Mesothelial cell of epicardium (in vitro differentiated cells): ENCODE results near the gene BEND4. TPM values are rescaled to one million over a fixed set of nuclear protein-coding genes. Genes with fewer than 3 reads are reported as not detected.
A peak's percentile ranks its signal among the peaks of the same experiment; 100 is the strongest.

ENCODE experiments used
- DNase-seq, 2 experiments: peaks; one replicate each; pipeline ENCODE4 v3.0.0; 2021; ENCODE audit warnings: low spot score in 2 of 2; ENCODE audit not compliant: unreplicated experiment in 2 of 2
- H3K27ac Mint-ChIP-seq: 2 replicates; pipeline ENCODE4 v1.8.0; 2021; ENCODE audit warnings: mixed read lengths
- H3K27me3 Mint-ChIP-seq: 2 replicates; pipeline ENCODE4 v1.8.0; 2021; ENCODE audit warnings: low read depth, mixed read lengths
- H3K36me3 Mint-ChIP-seq: 2 replicates; pipeline ENCODE4 v1.8.0; 2021; ENCODE audit warnings: mixed read lengths
- H3K4me1 Mint-ChIP-seq: 2 replicates; pipeline ENCODE4 v1.8.0; 2021; ENCODE audit warnings: mixed read lengths
- H3K4me3 Mint-ChIP-seq: 2 replicates; pipeline ENCODE4 v1.8.0; 2021; ENCODE audit warnings: mild to moderate bottlenecking, moderate library complexity, mixed read lengths
- H3K9me3 Mint-ChIP-seq: 2 replicates; pipeline ENCODE4 v1.8.0; 2021; ENCODE audit warnings: mixed read lengths
- total RNA-seq: library from RNA; stranded (reverse); gene quantifications from 3 replicates; pipeline ENCODE4 v1.2.1, GENCODE V29; 2021
- TF ChIP-seq, protein P1 (sequence below): fragments of 200-600 bp; sonication (generic); IDR thresholded peaks from one replicate; pipeline ENCODE4 v1.5.0; 2021; ENCODE audit warnings: antibody characterized with exemption; ENCODE audit not compliant: unreplicated experiment

BEND4 gene
- total RNA-seq, 1 donor from 2014 or later: 0.38 TPM

DNA sequence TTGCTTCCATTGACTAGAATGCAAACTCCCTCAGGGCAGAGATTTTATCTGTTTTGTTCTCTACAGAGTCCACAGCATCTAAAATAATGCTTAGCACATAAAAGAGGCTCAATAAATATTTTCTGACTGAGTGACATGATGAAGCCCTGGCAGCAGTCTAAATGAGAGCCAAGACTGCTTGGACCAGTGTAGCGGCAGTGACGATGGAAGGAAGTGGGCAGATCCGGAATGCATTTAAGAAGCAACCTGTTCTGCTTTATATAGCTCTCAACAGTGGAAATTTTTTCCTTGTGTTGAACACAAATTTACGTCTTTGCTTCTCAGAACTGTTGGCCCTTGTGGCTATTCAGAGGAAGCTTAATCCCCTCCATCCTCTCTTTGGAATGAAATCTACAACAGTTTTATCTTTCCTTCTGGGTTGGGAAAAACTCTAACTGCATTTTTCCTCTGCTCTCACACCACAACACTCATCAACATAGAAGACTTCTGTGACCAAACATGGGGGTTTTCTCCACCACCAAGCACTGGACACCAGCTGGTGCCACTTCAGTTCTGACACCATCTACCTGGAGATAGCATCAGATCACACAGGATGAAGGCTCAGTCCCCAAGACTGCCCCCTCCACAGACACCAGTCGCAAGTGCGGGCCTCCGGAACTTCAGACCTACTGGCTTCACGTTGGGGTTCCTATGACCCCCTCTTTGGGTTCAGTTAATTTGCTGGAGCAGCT is 7.0 kb upstream of the BEND4 start:
- no peaks in the 10 kb centered on the region for H3K4me1 Mint-ChIP-seq
- H3K27ac Mint-ChIP-seq: no peak overlapping the region
- peaks cover 36% of the 10 kb centered on the region for H3K27me3 Mint-ChIP-seq
- TF ChIP-seq, protein P1, sequence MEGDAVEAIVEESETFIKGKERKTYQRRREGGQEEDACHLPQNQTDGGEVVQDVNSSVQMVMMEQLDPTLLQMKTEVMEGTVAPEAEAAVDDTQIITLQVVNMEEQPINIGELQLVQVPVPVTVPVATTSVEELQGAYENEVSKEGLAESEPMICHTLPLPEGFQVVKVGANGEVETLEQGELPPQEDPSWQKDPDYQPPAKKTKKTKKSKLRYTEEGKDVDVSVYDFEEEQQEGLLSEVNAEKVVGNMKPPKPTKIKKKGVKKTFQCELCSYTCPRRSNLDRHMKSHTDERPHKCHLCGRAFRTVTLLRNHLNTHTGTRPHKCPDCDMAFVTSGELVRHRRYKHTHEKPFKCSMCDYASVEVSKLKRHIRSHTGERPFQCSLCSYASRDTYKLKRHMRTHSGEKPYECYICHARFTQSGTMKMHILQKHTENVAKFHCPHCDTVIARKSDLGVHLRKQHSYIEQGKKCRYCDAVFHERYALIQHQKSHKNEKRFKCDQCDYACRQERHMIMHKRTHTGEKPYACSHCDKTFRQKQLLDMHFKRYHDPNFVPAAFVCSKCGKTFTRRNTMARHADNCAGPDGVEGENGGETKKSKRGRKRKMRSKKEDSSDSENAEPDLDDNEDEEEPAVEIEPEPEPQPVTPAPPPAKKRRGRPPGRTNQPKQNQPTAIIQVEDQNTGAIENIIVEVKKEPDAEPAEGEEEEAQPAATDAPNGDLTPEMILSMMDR: no peak
- no peaks in the 10 kb centered on the region for H3K36me3 Mint-ChIP-seq
- H3K4me3 Mint-ChIP-seq: no peak overlapping the region
- no peak for DNase-seq
- H3K9me3 Mint-ChIP-seq: peaks cover 5% of the 10 kb centered on the region

DNA sequence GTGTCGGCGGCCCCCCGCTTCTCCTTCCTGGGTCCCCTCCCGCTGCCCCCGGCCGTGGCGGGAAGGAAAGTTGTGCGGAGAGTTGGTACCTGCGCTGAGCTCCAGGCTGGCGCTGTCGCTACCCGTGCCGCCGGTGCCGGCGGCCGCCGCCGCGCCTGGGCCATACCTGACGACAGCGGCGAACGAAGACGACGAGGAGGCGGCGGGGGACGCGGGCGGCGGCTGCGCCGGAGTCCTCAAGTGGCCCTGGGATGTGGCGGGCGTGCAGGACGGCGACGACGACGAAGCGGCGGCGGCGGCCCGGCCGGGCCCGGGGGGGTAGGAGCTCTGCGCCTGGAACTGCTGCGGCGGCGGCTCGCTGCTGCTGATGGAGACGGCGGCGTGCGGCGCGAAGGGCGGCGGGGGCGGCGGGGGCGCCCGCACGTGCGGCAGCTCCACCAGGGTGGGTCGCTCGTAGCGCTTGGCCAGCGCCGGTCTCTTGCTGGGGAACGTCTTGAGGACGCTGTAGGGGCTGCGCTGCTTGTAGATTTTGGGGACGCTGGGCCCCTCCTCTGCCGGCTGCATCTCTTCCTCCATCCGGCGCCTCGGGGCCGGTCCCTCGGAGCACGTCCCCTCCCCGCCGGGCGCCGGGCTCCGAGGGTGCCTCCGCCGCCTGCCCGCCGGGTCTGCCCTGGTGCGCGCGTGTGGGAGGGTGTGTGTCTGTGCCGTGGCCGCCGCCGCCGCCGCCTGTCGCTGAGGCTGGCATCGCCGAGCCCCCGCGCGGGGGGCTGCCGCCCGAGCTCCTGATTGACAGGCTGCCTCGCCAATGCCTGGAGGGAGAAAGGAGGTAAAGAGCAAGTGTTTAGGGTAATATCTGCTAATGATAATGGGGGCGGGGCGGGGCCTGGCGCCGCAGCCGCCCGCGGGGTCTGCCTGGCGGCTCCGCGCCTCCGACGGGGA is 618 bp downstream of the BEND4 start:
- H3K4me3 Mint-ChIP-seq: peak overlapping the region; percentile 69
- DNase-seq: peak in 1 of 2 experiments; percentile 46
- TF ChIP-seq, protein P1: no peak
- peaks cover 6% of the 10 kb centered on the region for H3K4me1 Mint-ChIP-seq
- no peaks in the 10 kb centered on the region for H3K9me3 Mint-ChIP-seq
- H3K27me3 Mint-ChIP-seq: peaks cover 84% of the 10 kb centered on the region
- H3K36me3 Mint-ChIP-seq: no peaks in the 10 kb centered on the region
- H3K27ac Mint-ChIP-seq: no peak overlapping the region

DNA sequence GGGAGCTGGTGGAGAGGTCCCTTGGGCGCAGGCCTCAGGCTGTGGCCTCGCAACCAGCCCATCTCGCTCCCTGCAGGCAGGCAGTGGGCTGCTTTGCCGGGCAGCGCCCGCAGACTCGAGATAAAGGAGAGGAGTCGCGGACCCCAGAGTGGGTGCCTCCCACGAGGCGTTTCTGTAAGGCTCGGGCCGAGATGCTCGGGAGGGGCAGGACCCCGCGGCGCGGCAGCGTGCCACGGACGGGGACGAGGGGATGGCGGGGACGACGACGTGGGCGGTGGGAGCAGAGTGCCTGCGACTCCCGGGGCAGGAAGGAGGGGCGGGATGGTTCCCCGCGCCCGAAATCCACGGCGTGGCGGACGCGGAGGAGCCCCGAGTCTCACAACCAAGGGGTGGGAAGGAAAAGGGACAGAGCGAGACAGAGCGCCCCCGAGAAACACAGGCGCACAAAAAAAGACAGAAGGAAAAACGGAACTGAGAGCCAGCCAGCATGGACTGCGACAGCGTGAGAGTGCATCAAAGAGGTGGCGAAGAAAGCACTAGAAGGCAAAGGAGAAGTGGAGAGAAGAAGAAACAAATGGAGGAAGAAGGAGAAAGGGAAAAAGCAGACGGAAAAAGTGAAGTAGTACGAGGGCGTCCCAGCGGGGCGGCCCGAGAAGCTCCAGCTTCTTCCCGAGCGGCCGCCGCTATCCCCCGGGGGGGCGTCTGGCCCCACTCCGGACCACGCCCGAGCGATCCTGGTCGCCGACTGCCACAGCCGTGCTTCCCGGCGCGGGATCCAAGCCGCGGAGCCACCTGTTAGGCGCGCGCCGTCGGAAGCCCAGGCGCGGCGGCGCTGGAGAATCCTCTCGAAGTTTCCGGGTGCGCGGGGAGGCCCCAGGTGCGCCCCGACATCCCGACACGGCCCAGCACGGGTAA is 1.5 kb downstream of the BEND4 start:
- no peak overlapping the region for H3K27ac Mint-ChIP-seq
- H3K36me3 Mint-ChIP-seq: no peaks in the 10 kb centered on the region
- peak overlapping the region; percentile 67 for H3K4me3 Mint-ChIP-seq
- H3K27me3 Mint-ChIP-seq: peaks cover 87% of the 10 kb centered on the region
- H3K9me3 Mint-ChIP-seq: no peaks in the 10 kb centered on the region
- DNase-seq: no peak
- TF ChIP-seq, protein P1: no peak
- peaks cover 6% of the 10 kb centered on the region for H3K4me1 Mint-ChIP-seq

DNA sequence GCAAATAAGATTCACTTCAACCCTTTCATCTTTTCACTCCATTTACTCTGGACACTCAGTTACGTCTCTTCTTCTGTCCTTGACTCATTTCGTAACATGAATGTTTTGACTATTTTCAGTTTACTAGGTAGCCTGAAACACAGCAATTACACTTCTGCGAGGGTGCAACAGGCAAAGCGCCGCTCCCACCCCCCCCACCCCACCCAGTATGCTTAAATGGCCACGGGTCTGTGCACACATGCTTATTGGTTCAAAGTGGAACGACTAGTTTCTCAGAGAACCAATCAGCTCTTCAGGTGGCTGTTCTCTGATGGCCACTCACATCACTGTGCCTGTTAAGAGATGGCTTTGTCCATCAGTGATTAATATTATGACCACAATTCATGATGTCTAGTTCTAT is 3.5 kb downstream of the BEND4 start:
- H3K4me1 Mint-ChIP-seq: peaks cover 6% of the 10 kb centered on the region
- TF ChIP-seq, protein P1: no peak
- H3K4me3 Mint-ChIP-seq: no peak overlapping the region
- peaks cover 85% of the 10 kb centered on the region for H3K27me3 Mint-ChIP-seq
- no peaks in the 10 kb centered on the region for H3K36me3 Mint-ChIP-seq
- no peak for DNase-seq
- no peaks in the 10 kb centered on the region for H3K9me3 Mint-ChIP-seq
- no peak overlapping the region for H3K27ac Mint-ChIP-seq

DNA sequence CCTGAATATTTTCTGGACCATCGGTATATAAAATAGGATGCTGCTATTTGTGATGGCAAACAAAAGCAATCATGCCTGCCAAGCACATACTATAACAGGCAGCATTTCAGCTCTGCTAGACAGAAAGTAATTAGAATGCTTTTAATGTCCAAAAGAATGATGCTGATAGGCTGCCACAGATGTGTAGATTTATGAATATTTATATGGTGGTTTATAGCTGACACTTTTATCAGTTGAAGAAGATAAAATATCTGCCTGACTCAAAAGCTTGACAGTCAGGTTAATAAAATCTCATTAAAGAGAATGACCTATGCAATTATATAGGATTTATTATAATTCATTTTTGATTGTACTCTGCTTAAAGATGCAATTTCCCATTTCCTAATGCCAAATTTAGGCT is 4.0 kb downstream of the BEND4 start:
- Mint-ChIP-seq H3K27me3 (peaks cover 83% of the 10 kb centered on the region), H3K4me1 (peaks cover 6% of the 10 kb centered on the region), H3K27ac (no peak overlapping the region), H3K4me3 (no peak overlapping the region), H3K36me3 (no peaks in the 10 kb centered on the region), H3K9me3 (no peaks in the 10 kb centered on the region)
- DNase-seq: no peak
- TF ChIP-seq, protein P1: no peak
